Adrenal gland (tissue), 5 donors: Measurements from ENCODE around the gene ENPP7.

Source experiments
- POLR2A ChIP-seq, 2 donors: fragments of 450-650 bp; IDR thresholded peaks; one replicate each; pipeline ENCODE4 v1.6.1; 2017; ENCODE audit warnings: antibody characterized with exemption in 2 of 2, mild to moderate bottlenecking in 2 of 2, moderate library complexity in 1 of 2
- TF ChIP-seq, protein P1 (sequence below), 6 experiments: fragments of 450-650 bp in 4 of 6; fragments of 200-600 bp in 2 of 6; sonication (generic) in 1 of 6; IDR thresholded peaks; 1 replicate in 5 of 6; 2 replicates in 1 of 6; pipeline versions ENCODE4 v1.5.1 to v1.8.0; 2016 to 2021; ENCODE audit warnings: antibody characterized with exemption in 6 of 6, mild to moderate bottlenecking in 2 of 6, moderate library complexity in 1 of 6
- donor health status: DM: no; HTN: no; CAD: no.

DNA sequence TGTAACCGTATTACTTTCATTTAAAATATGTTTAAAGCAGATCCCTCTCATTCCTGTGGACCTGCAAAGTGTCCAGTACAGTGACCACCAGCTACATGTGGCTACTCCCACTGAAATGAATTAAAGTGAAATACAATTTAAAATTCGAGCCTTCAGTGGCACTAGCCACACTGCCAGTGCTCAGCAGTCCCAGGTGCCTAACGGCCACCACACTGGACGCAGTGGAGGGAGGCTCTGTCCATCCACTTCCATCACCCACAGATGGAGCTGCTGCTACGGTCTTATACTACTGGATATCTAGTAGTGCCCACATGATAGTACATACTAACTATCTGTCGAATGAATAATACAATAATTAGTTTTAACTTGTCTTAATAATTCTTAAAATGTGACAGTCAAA is 44.9 kb downstream of the ENPP7 start:
- TF ChIP-seq, protein P1, sequence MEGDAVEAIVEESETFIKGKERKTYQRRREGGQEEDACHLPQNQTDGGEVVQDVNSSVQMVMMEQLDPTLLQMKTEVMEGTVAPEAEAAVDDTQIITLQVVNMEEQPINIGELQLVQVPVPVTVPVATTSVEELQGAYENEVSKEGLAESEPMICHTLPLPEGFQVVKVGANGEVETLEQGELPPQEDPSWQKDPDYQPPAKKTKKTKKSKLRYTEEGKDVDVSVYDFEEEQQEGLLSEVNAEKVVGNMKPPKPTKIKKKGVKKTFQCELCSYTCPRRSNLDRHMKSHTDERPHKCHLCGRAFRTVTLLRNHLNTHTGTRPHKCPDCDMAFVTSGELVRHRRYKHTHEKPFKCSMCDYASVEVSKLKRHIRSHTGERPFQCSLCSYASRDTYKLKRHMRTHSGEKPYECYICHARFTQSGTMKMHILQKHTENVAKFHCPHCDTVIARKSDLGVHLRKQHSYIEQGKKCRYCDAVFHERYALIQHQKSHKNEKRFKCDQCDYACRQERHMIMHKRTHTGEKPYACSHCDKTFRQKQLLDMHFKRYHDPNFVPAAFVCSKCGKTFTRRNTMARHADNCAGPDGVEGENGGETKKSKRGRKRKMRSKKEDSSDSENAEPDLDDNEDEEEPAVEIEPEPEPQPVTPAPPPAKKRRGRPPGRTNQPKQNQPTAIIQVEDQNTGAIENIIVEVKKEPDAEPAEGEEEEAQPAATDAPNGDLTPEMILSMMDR (IDR thresholded peaks at IDR 0.05), result no peak
- no peak for TF ChIP-seq POLR2A (IDR thresholded peaks at IDR 0.05)
